Measurements from ENCODE around the gene SUPT4H1. TPM values are rescaled to one million over a fixed set of nuclear protein-coding genes. Genes with fewer than 3 reads are reported as not detected.
A peak's percentile ranks its signal among the peaks of the same experiment; 100 is the strongest.

Gene SUPT4H1
- total and polyA plus RNA-seq, 2 donors (not counting 1 experiment from before 2014, with no cell fraction given): 30.2 to 60.1 TPM

- H3K9me3 ChIP-seq (ENCODE audit: control extremely low read depth in 1 of 3, control insufficient read depth in 2 of 3, insufficient read depth in 1 of 3, low read length in 2 of 3): no peaks in the 10 kb centered on the region
- POLR2A ChIA-PET: no interaction called here
- H3K4me2 ChIP-seq (replicated peaks; ENCODE audit: low read depth, low read length, poor library complexity, severe bottlenecking): no peak overlapping the region
- H3K9ac ChIP-seq (ENCODE audit: low read length): no peak overlapping the region
- no peaks in the 10 kb centered on the region for H3K36me3 ChIP-seq (replicated peaks in 1 of 2; ENCODE audit: control extremely low read depth in 1 of 2, control insufficient read depth in 1 of 2, extremely low read depth in 1 of 2, insufficient read depth in 2 of 2, low read length in 1 of 2)
- H3K79me2 ChIP-seq (ENCODE audit: control insufficient read depth, insufficient read depth, low read length): no peaks in the 10 kb centered on the region
- no peaks in the 10 kb centered on the region for H3K27me3 ChIP-seq (replicated peaks in 1 of 4; ENCODE audit: control extremely low read depth in 1 of 4, control insufficient read depth in 3 of 4, insufficient read depth in 4 of 4, low read length in 3 of 4)
- H3K4me1 ChIP-seq (ENCODE audit: control insufficient read depth in 2 of 2, insufficient read depth in 2 of 2, low read length in 2 of 2): no peaks in the 10 kb centered on the region
- H3K4me3 Mint-ChIP-seq: no peak overlapping the region
- CTCF ChIA-PET: interaction anchor here (0.9 kb wide), 1 partner anchor 115 kb away, joined by 4 read pairs; no protein-coding TSS in a partner anchor
- no peak overlapping the region for H3K27ac ChIP-seq (ENCODE audit: low read length in 2 of 2)
- TF ChIP-seq, protein P1, sequence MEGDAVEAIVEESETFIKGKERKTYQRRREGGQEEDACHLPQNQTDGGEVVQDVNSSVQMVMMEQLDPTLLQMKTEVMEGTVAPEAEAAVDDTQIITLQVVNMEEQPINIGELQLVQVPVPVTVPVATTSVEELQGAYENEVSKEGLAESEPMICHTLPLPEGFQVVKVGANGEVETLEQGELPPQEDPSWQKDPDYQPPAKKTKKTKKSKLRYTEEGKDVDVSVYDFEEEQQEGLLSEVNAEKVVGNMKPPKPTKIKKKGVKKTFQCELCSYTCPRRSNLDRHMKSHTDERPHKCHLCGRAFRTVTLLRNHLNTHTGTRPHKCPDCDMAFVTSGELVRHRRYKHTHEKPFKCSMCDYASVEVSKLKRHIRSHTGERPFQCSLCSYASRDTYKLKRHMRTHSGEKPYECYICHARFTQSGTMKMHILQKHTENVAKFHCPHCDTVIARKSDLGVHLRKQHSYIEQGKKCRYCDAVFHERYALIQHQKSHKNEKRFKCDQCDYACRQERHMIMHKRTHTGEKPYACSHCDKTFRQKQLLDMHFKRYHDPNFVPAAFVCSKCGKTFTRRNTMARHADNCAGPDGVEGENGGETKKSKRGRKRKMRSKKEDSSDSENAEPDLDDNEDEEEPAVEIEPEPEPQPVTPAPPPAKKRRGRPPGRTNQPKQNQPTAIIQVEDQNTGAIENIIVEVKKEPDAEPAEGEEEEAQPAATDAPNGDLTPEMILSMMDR (IDR thresholded peaks at IDR 0.05): no peak
- TF ChIP-seq EZH2 (IDR thresholded peaks at IDR 0.05; ENCODE audit: borderline replicate concordance, insufficient read depth, low read depth, low read length, poor library complexity, severe bottlenecking): no peak
- H2AFZ ChIP-seq (ENCODE audit: insufficient read depth, low read depth, low read length, poor library complexity, severe bottlenecking): no peak overlapping the region
- ATAC-seq (ENCODE audit: low read depth) (no peak), DNase-seq (peak; percentile 6)
- intact Hi-C loops (cut with micrococcal nuclease): no loop called here
- no peaks in the 10 kb centered on the region for H3K4me1 Mint-ChIP-seq
- no peaks in the 10 kb centered on the region for H3K9me3 Mint-ChIP-seq (ENCODE audit: insufficient read depth)
- WGBS (ENCODE audit: insufficient coverage): 98% methylated on average over 23 of the region's 23 CpGs
- H3K27ac Mint-ChIP-seq: no peak overlapping the region
- no peaks in the 10 kb centered on the region for H4K20me1 ChIP-seq (ENCODE audit: control insufficient read depth, insufficient read depth, low read length, poor library complexity, severe bottlenecking)
- H3K4me3 ChIP-seq (ENCODE audit: control extremely low read depth in 1 of 5, extremely low read depth in 1 of 5, insufficient read depth in 1 of 5, low read depth in 2 of 5, low read length in 4 of 5): no peak overlapping the region
- H3K27me3 Mint-ChIP-seq: no peaks in the 10 kb centered on the region
Observed at GRCh38 chr17:58310511-58311428, 41.2 kb downstream of the SUPT4H1 start.

DNA sequence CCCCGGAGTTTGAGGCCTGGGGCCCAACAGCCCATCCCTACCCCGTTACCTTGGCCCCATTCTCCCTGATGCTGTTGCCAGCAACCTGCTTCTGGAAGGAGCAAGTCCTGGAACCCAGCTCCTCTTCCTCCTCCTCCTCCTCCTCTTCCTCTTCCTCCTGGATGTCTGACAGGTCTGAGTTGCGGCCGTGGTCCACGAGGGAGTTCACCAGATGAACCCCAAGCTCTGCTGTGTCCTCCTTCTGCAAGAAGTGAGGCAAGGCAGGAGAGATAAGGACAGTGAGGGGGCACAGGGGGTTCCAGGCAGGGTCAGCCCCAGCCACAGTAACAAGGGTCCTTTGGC, 42.1 kb downstream of the SUPT4H1 start:
- Histone ChIP-seq H3K4me3 (ENCODE audit: control extremely low read depth in 1 of 5, extremely low read depth in 1 of 5, insufficient read depth in 1 of 5, low read depth in 2 of 5, low read length in 4 of 5) (no peak overlapping the region), H3K27me3 (replicated peaks in 1 of 4; ENCODE audit: control extremely low read depth in 1 of 4, control insufficient read depth in 3 of 4, insufficient read depth in 4 of 4, low read length in 3 of 4) (no peaks in the 10 kb centered on the region), H3K79me2 (ENCODE audit: control insufficient read depth, insufficient read depth, low read length) (no peaks in the 10 kb centered on the region), H3K27ac (ENCODE audit: low read length in 2 of 2) (no peak overlapping the region), H4K20me1 (ENCODE audit: control insufficient read depth, insufficient read depth, low read length, poor library complexity, severe bottlenecking) (no peaks in the 10 kb centered on the region), H3K4me2 (replicated peaks; ENCODE audit: low read depth, low read length, poor library complexity, severe bottlenecking) (no peak overlapping the region), H3K4me1 (ENCODE audit: control insufficient read depth in 2 of 2, insufficient read depth in 2 of 2, low read length in 2 of 2) (no peaks in the 10 kb centered on the region), H3K9me3 (ENCODE audit: control extremely low read depth in 1 of 3, control insufficient read depth in 2 of 3, insufficient read depth in 1 of 3, low read length in 2 of 3) (no peaks in the 10 kb centered on the region), H3K9ac (ENCODE audit: low read length) (no peak overlapping the region), H3K36me3 (replicated peaks in 1 of 2; ENCODE audit: control extremely low read depth in 1 of 2, control insufficient read depth in 1 of 2, extremely low read depth in 1 of 2, insufficient read depth in 2 of 2, low read length in 1 of 2) (no peaks in the 10 kb centered on the region), H2AFZ (ENCODE audit: insufficient read depth, low read depth, low read length, poor library complexity, severe bottlenecking) (no peak overlapping the region)
- Mint-ChIP-seq H3K27ac (no peak overlapping the region), H3K4me3 (no peak overlapping the region), H3K27me3 (no peaks in the 10 kb centered on the region), H3K4me1 (no peaks in the 10 kb centered on the region), H3K9me3 (ENCODE audit: insufficient read depth) (no peaks in the 10 kb centered on the region)
- ChIA-PET POLR2A (no interaction called here), CTCF (interaction anchor here (0.9 to 1.9 kb wide), 2 partner anchors 35 to 116 kb away, joined by 4 to 5 read pairs; no protein-coding TSS in a partner anchor)
- intact Hi-C loops (cut with micrococcal nuclease): no loop called here
- 84% methylated on average over 2 of the region's 5 CpGs for WGBS (ENCODE audit: insufficient coverage)
- no peak for TF ChIP-seq EZH2 (IDR thresholded peaks at IDR 0.05; ENCODE audit: borderline replicate concordance, insufficient read depth, low read depth, low read length, poor library complexity, severe bottlenecking)
- TF ChIP-seq, protein P1 (IDR thresholded peaks at IDR 0.05): no peak
- DNase-seq (no peak), ATAC-seq (ENCODE audit: low read depth) (no peak)
